Activated naive CD8-positive, alpha-beta T cell treated with anti-CD3 and anti-CD28 coated beads for 36 hours (primary cell): ENCODE data around the gene GABRG2. TPM values are rescaled to one million over a fixed set of nuclear protein-coding genes. Genes with fewer than 3 reads are reported as not detected.

Experiments
- DNase-seq: peaks from one replicate; pipeline ENCODE4 v3.0.0; 2021
- H3K27ac Mint-ChIP-seq: one replicate; pipeline ENCODE4 v1.8.0; 2022; ENCODE audit warnings: mild to moderate bottlenecking, moderate library complexity, mixed read lengths
- H3K27me3 Mint-ChIP-seq: one replicate; pipeline ENCODE4 v1.8.0; 2022; ENCODE audit warnings: mild to moderate bottlenecking, mixed read lengths
- H3K36me3 Mint-ChIP-seq: one replicate; pipeline ENCODE4 v1.8.0; 2021; ENCODE audit warnings: mild to moderate bottlenecking, mixed read lengths
- H3K4me1 Mint-ChIP-seq: one replicate; pipeline ENCODE4 v1.8.0; 2021; ENCODE audit warnings: mixed read lengths
- H3K4me3 Mint-ChIP-seq: one replicate; pipeline ENCODE4 v1.8.0; 2022; ENCODE audit warnings: mild to moderate bottlenecking, moderate library complexity, mixed read lengths
- H3K9me3 Mint-ChIP-seq: one replicate; pipeline ENCODE4 v1.8.0; 2022; ENCODE audit warnings: mixed read lengths
- total RNA-seq, 2 experiments: library from RNA; stranded (reverse); gene quantifications; one replicate each; pipeline ENCODE4 v1.2.3, GENCODE V29; 2021

Gene GABRG2
- total RNA-seq, 2 experiments from 2014 or later: not detected

DNA sequence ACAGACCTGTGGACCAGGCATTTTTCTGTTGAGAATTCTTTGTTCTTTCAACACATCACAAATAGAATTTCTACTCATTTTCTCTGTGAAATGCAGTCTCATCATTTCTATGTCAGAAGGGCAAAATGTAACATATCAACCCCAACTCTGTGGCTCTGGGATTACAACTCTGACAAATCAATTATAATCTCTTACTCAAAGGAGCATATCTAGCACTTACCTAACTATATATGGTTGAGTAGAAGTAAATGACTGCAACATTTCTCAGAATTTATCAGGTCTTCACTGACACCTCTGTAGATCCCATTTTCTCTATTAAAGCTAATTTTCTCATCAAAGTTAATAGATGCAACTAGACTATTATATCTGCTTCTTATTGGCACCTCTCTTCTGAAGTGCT, 64.8 kb downstream of the GABRG2 start:
- Mint-ChIP-seq H3K27ac (no peak overlapping the region), H3K4me3 (no peak overlapping the region), H3K4me1 (no peaks in the 10 kb centered on the region), H3K36me3 (no peaks in the 10 kb centered on the region), H3K27me3 (no peaks in the 10 kb centered on the region), H3K9me3 (peaks cover 3% of the 10 kb centered on the region)
- DNase-seq: no peak

DNA sequence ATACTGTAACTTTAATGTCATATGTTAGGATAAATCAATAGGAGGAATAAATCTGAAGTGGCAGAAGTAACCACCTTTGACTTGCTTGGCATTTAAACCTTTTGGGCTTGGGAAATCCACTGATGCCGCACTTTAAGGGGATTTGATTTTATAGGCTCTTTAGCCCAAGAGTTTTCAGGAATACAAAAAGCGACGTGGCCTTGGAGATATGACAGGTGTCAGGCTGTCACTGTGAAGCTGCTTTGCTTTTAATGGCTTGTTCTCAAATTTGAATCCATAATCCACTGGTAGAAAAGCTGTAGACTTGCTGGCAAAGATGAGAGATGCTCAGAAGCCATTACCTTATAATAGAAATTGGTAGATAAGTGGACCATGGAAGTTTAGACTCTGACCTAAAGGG, 71.6 kb downstream of the GABRG2 start:
- Mint-ChIP-seq H3K4me1 (no peaks in the 10 kb centered on the region), H3K27me3 (no peaks in the 10 kb centered on the region), H3K36me3 (no peaks in the 10 kb centered on the region), H3K9me3 (peaks cover 1% of the 10 kb centered on the region), H3K27ac (no peak overlapping the region), H3K4me3 (no peak overlapping the region)
- DNase-seq: no peak

DNA sequence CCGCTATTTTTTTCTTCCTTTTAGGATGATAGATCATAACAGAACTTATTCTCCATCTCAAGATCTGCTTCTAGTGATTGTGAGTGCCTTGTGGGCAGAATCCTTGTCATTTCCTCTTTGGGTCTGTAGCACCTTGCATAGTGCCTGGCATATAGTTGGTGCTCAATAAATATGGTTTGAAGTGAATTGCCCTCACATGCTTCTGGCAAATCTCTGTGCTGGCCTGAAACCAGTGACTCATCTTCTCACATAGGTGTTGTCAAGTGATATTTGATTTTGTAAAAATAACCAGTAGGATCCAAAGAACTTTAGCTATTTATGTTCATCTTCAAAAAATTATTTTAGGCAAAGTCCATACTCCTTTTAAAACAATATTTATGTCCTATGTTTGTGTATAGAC, 86.7 kb downstream of the GABRG2 start:
- no peak overlapping the region for H3K27ac Mint-ChIP-seq
- no peak for DNase-seq
- no peaks in the 10 kb centered on the region for H3K27me3 Mint-ChIP-seq
- H3K4me1 Mint-ChIP-seq: no peaks in the 10 kb centered on the region
- no peak overlapping the region for H3K4me3 Mint-ChIP-seq
- no peaks in the 10 kb centered on the region for H3K9me3 Mint-ChIP-seq
- no peaks in the 10 kb centered on the region for H3K36me3 Mint-ChIP-seq

- Mint-ChIP-seq H3K4me1 (no peaks in the 10 kb centered on the region), H3K4me3 (no peak overlapping the region), H3K27me3 (no peaks in the 10 kb centered on the region), H3K9me3 (peaks cover 2% of the 10 kb centered on the region), H3K36me3 (no peaks in the 10 kb centered on the region), H3K27ac (no peak overlapping the region)
- DNase-seq: no peak
Observed at GRCh38 chr5:162160401-162160800, 92.8 kb downstream of the GABRG2 start.

- no peaks in the 10 kb centered on the region for H3K36me3 Mint-ChIP-seq
- no peak overlapping the region for H3K4me3 Mint-ChIP-seq
- peaks cover 15% of the 10 kb centered on the region for H3K9me3 Mint-ChIP-seq
- no peaks in the 10 kb centered on the region for H3K4me1 Mint-ChIP-seq
- H3K27ac Mint-ChIP-seq: no peak overlapping the region
- DNase-seq: no peak
- no peaks in the 10 kb centered on the region for H3K27me3 Mint-ChIP-seq
Observed at GRCh38 chr5:162163663-162164062, 96.1 kb downstream of the GABRG2 start.

GRCh38 chr5:162174358-162174974, 106.9 kb downstream of the GABRG2 start:
- Mint-ChIP-seq H3K4me1 (no peaks in the 10 kb centered on the region), H3K27ac (no peak overlapping the region), H3K4me3 (no peak overlapping the region), H3K36me3 (no peaks in the 10 kb centered on the region), H3K9me3 (peaks cover under 1% of the 10 kb centered on the region), H3K27me3 (no peaks in the 10 kb centered on the region)
- no peak for DNase-seq

GRCh38 chr5:162187371-162187770, 119.8 kb downstream of the GABRG2 start:
- no peaks in the 10 kb centered on the region for H3K4me1 Mint-ChIP-seq
- H3K9me3 Mint-ChIP-seq: peaks cover 11% of the 10 kb centered on the region
- H3K27ac Mint-ChIP-seq: no peak overlapping the region
- no peaks in the 10 kb centered on the region for H3K27me3 Mint-ChIP-seq
- no peak for DNase-seq
- H3K36me3 Mint-ChIP-seq: no peaks in the 10 kb centered on the region
- H3K4me3 Mint-ChIP-seq: no peak overlapping the region

GRCh38 chr5:162189719-162190118, 122.1 kb downstream of the GABRG2 start:
- no peak for DNase-seq
- Mint-ChIP-seq H3K4me1 (no peaks in the 10 kb centered on the region), H3K9me3 (peaks cover 11% of the 10 kb centered on the region), H3K27me3 (no peaks in the 10 kb centered on the region), H3K27ac (no peak overlapping the region), H3K36me3 (no peaks in the 10 kb centered on the region), H3K4me3 (no peak overlapping the region)

DNA sequence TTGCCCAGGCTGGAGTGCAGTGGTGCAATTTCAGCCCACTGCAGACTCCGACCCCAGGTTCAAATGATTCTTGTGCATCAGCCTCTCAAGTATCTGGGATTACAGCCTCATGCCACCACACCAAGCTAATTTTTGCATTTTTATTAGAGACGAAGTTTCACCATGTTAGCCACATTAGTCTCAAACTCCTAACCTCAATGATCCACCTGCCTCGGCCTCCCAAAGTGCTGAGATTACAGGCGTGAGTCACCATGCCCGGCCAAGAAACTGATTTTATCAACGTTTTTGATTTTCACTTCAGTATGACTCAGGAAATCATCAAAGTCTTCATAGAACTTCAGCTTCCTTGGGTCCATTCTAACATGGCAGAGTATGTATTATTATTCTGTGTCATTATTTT, 125.4 kb downstream of the GABRG2 start:
- Mint-ChIP-seq H3K27ac (no peak overlapping the region), H3K36me3 (no peaks in the 10 kb centered on the region), H3K27me3 (no peaks in the 10 kb centered on the region), H3K4me1 (no peaks in the 10 kb centered on the region), H3K4me3 (no peak overlapping the region), H3K9me3 (no peaks in the 10 kb centered on the region)
- DNase-seq: no peak

GRCh38 chr5:162196351-162196750, 128.8 kb downstream of the GABRG2 start:
- H3K4me3 Mint-ChIP-seq: no peak overlapping the region
- H3K4me1 Mint-ChIP-seq: no peaks in the 10 kb centered on the region
- no peak for DNase-seq
- H3K27me3 Mint-ChIP-seq: no peaks in the 10 kb centered on the region
- no peaks in the 10 kb centered on the region for H3K36me3 Mint-ChIP-seq
- no peaks in the 10 kb centered on the region for H3K9me3 Mint-ChIP-seq
- no peak overlapping the region for H3K27ac Mint-ChIP-seq

DNA sequence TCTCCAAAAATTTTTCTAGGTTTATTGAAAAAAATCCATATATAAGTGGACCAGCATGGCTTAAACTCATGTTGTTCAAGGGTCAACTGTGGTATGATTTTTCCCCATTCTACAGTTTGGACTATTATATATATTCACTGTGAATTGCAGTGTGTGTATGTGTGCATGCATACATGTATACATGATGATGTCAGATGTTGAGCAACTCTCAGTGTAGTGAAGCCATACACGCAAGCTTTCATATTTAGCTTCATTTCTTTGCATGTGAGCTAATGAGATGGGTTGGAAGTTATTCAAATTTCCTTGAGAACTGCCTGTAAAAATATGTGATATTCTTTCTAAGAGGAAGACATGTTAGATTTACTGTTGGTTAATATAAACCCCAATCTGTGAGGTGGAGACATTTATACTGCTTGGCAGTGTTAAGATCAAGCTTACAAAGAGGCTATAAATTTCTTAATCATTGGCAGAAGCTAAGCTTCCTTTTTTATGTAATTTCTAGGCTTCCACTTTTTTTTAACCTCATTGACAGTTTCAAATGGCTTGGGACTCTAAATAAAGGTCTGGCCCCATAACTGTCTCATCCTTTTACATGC, 134.8 kb downstream of the GABRG2 start:
- Mint-ChIP-seq H3K27me3 (no peaks in the 10 kb centered on the region), H3K4me3 (no peak overlapping the region), H3K9me3 (no peaks in the 10 kb centered on the region), H3K4me1 (no peaks in the 10 kb centered on the region), H3K27ac (no peak overlapping the region), H3K36me3 (no peaks in the 10 kb centered on the region)
- no peak for DNase-seq

Other genes with a start within 250 kb of the GABRG2 start
- gene GABRA1, start 219.7 kb upstream of the GABRG2 start, total RNA-seq: not detected